HCT116 (cell line): ENCODE results near the gene SNRNP35. TPM values are rescaled to one million over a fixed set of nuclear protein-coding genes. Genes with fewer than 3 reads are reported as not detected.

Source experiments
- ATAC-seq: fragments of 200-7000 bp; cut with Tn5 transposase; 2 replicates; pipeline ENCODE4 v1.9.1; 2020; ENCODE audit warnings: mild to moderate bottlenecking, moderate library complexity
- BruUV-seq: library from RNA; stranded (reverse); fragments of 400-500 nt; replicated peaks from 2 replicates; lab custom pipeline; 2021; lab: Mats Ljungman, UMichigan
- CTCF ChIA-PET: fragments of 300-600 bp; sonication (Branson Sonifier 250); formaldehyde crosslinking; loops from one replicate; lab custom pipeline; 2021; ENCODE audit warnings: antibody characterized with exemption; lab: Charles Lee
- POLR2A ChIA-PET: fragments of 300-600, 350-600 bp; sonication (Branson Sonifier 250); formaldehyde crosslinking; loops from one replicate; lab custom pipeline; 2021; ENCODE audit warnings: antibody characterized with exemption; lab: Charles Lee
- RAD21 ChIA-PET, 2 experiments: fragments of 300-600 bp; sonication (Branson Sonifier 250); formaldehyde crosslinking; loops; one replicate each; lab custom pipeline; 2023; ENCODE audit warnings: low total read pairs in 2 of 2; ENCODE audit not compliant: uncharacterized antibody in 2 of 2, unreplicated experiment in 2 of 2, low non-redundant PET in 1 of 2; lab: Charles Lee
- DNase-seq: peaks from one replicate; pipeline ENCODE4 v3.0.0-alpha.2; 2010; ENCODE audit warnings: low read depth, low spot score
- H2AFZ ChIP-seq: fragments of 200-600 bp; shearing (Covaris generic), sonication (generic); 2 replicates; pipeline ENCODE4 v1.6.1; 2017; ENCODE audit warnings: low read depth, mixed run types, mixed read lengths, antibody characterized with exemption, low read length; ENCODE audit not compliant: poor library complexity, severe bottlenecking
- H3K27ac ChIP-seq: 2 replicates; pipeline ENCODE4 v1.5.1; 2012; ENCODE audit warnings: low read depth, low read length
- H3K27me3 ChIP-seq: fragments of 200-600 bp; sonication (generic); 2 replicates; pipeline ENCODE4 v1.6.1; 2016; ENCODE audit warnings: mixed run types, low read length, mixed read lengths; ENCODE audit not compliant: insufficient read depth
- H3K36me3 ChIP-seq, 2 experiments: fragments of 200-500 bp in 1 of 2; fragments of 200-600 bp in 1 of 2; sonication (Bioruptor generic) in 1 of 2; sonication (generic) in 1 of 2; 2 replicates each; pipeline versions ENCODE4 v1.5.1 to v1.6.1; 2014 to 2016; ENCODE audit warnings: low read length in 2 of 2, inconsistent platforms in 1 of 2, mixed read lengths in 1 of 2, mixed run types in 1 of 2; ENCODE audit not compliant: insufficient read depth in 2 of 2, control insufficient read depth in 1 of 2
- H3K4me1 ChIP-seq, 2 experiments: fragments of 200-600 bp in 1 of 2; sonication (generic) in 1 of 2; 2 replicates each; pipeline versions ENCODE4 v1.5.1 to v1.6.1; 2012 to 2017; ENCODE audit warnings: low read length in 2 of 2, inconsistent platforms in 1 of 2, mild to moderate bottlenecking in 1 of 2, mixed read lengths in 1 of 2, mixed run types in 1 of 2, moderate library complexity in 1 of 2; ENCODE audit not compliant: insufficient read depth in 2 of 2, control insufficient read depth in 1 of 2
- H3K4me2 ChIP-seq: fragments of 200-600 bp; sonication (generic); 2 replicates; pipeline ENCODE4 v1.6.1; 2017; ENCODE audit warnings: mixed run types, low read length, mixed read lengths
- H3K4me3 ChIP-seq, 2 experiments: fragments of 200-600 bp in 1 of 2; sonication (generic) in 1 of 2; replicated peaks in 1 of 2; 2 replicates each; pipeline ENCODE4 v1.5.1; 2011 to 2016; ENCODE audit warnings: low read length in 2 of 2, control low read depth in 1 of 2, low read depth in 1 of 2, mild to moderate bottlenecking in 1 of 2, mixed read lengths in 1 of 2, mixed run types in 1 of 2
- H3K79me2 ChIP-seq: fragments of 200-600 bp; sonication (generic); 2 replicates; pipeline ENCODE4 v1.6.1; 2017; ENCODE audit warnings: mild to moderate bottlenecking, mixed run types, low read length, moderate library complexity, mixed read lengths; ENCODE audit not compliant: insufficient read depth
- H3K9ac ChIP-seq: fragments of 200-600 bp; sonication (generic); 2 replicates; pipeline ENCODE4 v1.6.1; 2016; ENCODE audit warnings: low read length, mixed read lengths
- H3K9me2 ChIP-seq: fragments of 200-600 bp; sonication (generic), shearing (Covaris generic); 2 replicates; pipeline ENCODE4 v1.6.1; 2017; ENCODE audit warnings: mixed run types, mild to moderate bottlenecking, moderate library complexity; ENCODE audit not compliant: insufficient read depth
- H3K9me3 ChIP-seq, 2 experiments: fragments of 200-500 bp in 1 of 2; fragments of 200-600 bp in 1 of 2; sonication (Bioruptor generic) in 1 of 2; sonication (generic) in 1 of 2; 2 replicates each; pipeline ENCODE4 v1.6.1; 2014 to 2017; ENCODE audit warnings: low read length in 2 of 2, mixed read lengths in 2 of 2, inconsistent platforms in 1 of 2, low read depth in 1 of 2, mild to moderate bottlenecking in 1 of 2, mixed run types in 1 of 2, moderate library complexity in 1 of 2; ENCODE audit not compliant: control insufficient read depth in 1 of 2, insufficient read depth in 1 of 2
- H4K20me1 ChIP-seq: fragments of 200-600 bp; sonication (generic), shearing (Covaris generic); 2 replicates; pipeline ENCODE4 v1.6.1; 2017; ENCODE audit warnings: mixed run types, mild to moderate bottlenecking, moderate library complexity; ENCODE audit not compliant: insufficient read depth
- ATF3 ChIP-seq: IDR thresholded peaks from 2 replicates; pipeline ENCODE4 v1.6.1; 2012
- CBX3 ChIP-seq: IDR thresholded peaks from 2 replicates; pipeline ENCODE4 v1.6.1; 2012; ENCODE audit warnings: low read depth
- CEBPB ChIP-seq: IDR thresholded peaks from 2 replicates; pipeline ENCODE4 v1.6.1; 2012; ENCODE audit warnings: low read depth
- ELF1 ChIP-seq: IDR thresholded peaks from 2 replicates; pipeline ENCODE4 v1.6.1; 2012; ENCODE audit warnings: low read depth, borderline replicate concordance
- EZH2 ChIP-seq: fragments of 200-600 bp; sonication (generic); IDR thresholded peaks from 2 replicates; pipeline ENCODE4 v1.6.1; 2017; ENCODE audit warnings: antibody characterized with exemption, mixed run types
- FOSL1 ChIP-seq: IDR thresholded peaks from 2 replicates; pipeline ENCODE4 v1.6.1; 2012; ENCODE audit warnings: low read depth
- JUND ChIP-seq: IDR thresholded peaks from 2 replicates; pipeline ENCODE4 v1.6.1; 2012
- POLR2A ChIP-seq: IDR thresholded peaks from 2 replicates; pipeline ENCODE4 v1.7.0; 2011; ENCODE audit warnings: borderline replicate concordance; ENCODE audit not compliant: insufficient read depth, insufficient read length; ENCODE audit errors: extremely low read depth
- POLR2AphosphoS5 ChIP-seq: IDR thresholded peaks from 2 replicates; pipeline ENCODE4 v1.6.1; 2011; ENCODE audit warnings: mild to moderate bottlenecking, low read depth, low read length, moderate library complexity
- RAD21 ChIP-seq: IDR thresholded peaks from 2 replicates; pipeline ENCODE4 v1.6.1; 2012; ENCODE audit warnings: low read depth, mild to moderate bottlenecking
- SRF ChIP-seq: IDR thresholded peaks from 2 replicates; pipeline ENCODE4 v1.6.1; 2012; ENCODE audit warnings: low read depth
- TCF7L2 ChIP-seq: IDR thresholded peaks from 2 replicates; pipeline ENCODE4 v1.7.0; 2011; ENCODE audit warnings: borderline replicate concordance, inconsistent platforms; ENCODE audit not compliant: insufficient read depth, insufficient read length; ENCODE audit errors: extremely low read depth
- intact Hi-C: fragments of 100-400 bp; cut with micrococcal nuclease; formaldehyde crosslinking; loops from 2 replicates; pipeline ENCODE4 v1.10.0; 2022
- total RNA-seq: library from RNA; stranded (reverse); gene quantifications from one replicate; pipeline ENCODE4 v1.2.1, GENCODE V29; 2021; ENCODE audit not compliant: unreplicated experiment
- TF ChIP-seq, protein P1 (sequence below): IDR thresholded peaks from 2 replicates; pipeline ENCODE4 v1.6.1; 2011; ENCODE audit warnings: mild to moderate bottlenecking, low read length, moderate library complexity; ENCODE audit not compliant: insufficient replicate concordance; ENCODE audit errors: extremely low read depth
- TF ChIP-seq, protein P2 (sequence below), 3 experiments: fragments of 200-600 bp in 1 of 3; sonication (generic) in 1 of 3; IDR thresholded peaks in 2 of 3; conservative IDR thresholded peaks in 1 of 3; 2 replicates each; pipeline ENCODE4 v1.5.1; 2012 to 2017; ENCODE audit warnings: low read depth in 2 of 3, low read length in 2 of 3, antibody characterized with exemption in 1 of 3, borderline replicate concordance in 1 of 3, control low read depth in 1 of 3, mild to moderate bottlenecking in 1 of 3, mixed read lengths in 1 of 3, mixed run types in 1 of 3, moderate library complexity in 1 of 3; ENCODE audit not compliant: insufficient read depth in 1 of 3

The SNRNP35 gene
- total RNA-seq, 1 experiment from 2014 or later: 12.4 TPM

DNA sequence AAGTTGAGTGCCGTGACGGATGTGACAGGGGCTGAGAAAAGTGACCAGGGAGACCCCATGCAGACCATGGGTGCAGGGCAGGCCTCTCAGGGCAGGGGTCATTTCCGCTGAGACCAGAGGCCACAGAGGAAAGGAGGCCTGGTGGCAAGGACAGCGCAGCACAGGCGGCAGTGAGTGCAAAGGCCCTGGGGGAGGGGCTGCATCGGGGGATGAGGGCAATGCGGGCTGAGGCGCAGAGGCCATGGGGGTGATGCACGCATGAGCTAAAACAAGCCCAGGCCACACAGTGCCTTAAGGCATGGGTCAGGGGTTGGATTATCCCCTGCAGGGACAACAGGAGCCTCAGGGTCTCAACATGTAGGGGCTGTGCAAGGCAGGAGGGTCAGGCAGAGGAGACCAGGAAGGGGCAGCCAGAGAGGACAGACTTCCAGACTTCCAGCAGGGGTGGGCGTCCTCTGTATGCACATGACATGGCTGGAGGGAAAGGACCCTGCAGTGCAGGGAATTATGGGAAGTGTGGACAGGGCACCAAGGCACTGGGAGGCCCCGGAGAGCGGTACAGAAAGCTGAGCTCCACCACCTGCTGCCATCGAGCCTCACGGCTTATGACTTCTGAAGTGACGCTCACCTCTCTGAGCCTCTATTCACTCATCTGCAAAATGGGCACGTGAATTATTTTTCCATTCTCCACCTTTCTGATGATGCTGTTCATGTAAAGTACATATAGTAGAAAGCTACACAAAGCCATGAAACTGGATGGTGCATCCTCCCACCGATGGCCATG, 48.3 kb downstream of the SNRNP35 start:
- Histone ChIP-seq H3K27ac (no peak overlapping the region), H3K4me1 (peaks cover 14 to 16% of the 10 kb centered on the region in 2 experiments), H3K36me3 (peaks cover 4 to 7% of the 10 kb centered on the region in 2 experiments; a peak in 3 of 4 replicates), H3K27me3 (no peaks in the 10 kb centered on the region), H3K9me3 (no peaks in the 10 kb centered on the region), H3K4me3 (no peak overlapping the region), H3K9ac (no peak overlapping the region), H2AFZ (no peak overlapping the region), H3K79me2 (no peaks in the 10 kb centered on the region), H3K4me2 (no peak overlapping the region), H3K9me2 (no peaks in the 10 kb centered on the region), H4K20me1 (no peaks in the 10 kb centered on the region)
- intact Hi-C loops: no loop called here
- ATAC-seq: no peak
- ChIA-PET POLR2A (no interaction called here), RAD21 (no interaction called here), CTCF (no interaction called here)
- no peak for TF ChIP-seq ELF1
- no peak for TF ChIP-seq ATF3
- TF ChIP-seq CEBPB: no peak
- TF ChIP-seq POLR2A: no peak
- TF ChIP-seq, protein P1, sequence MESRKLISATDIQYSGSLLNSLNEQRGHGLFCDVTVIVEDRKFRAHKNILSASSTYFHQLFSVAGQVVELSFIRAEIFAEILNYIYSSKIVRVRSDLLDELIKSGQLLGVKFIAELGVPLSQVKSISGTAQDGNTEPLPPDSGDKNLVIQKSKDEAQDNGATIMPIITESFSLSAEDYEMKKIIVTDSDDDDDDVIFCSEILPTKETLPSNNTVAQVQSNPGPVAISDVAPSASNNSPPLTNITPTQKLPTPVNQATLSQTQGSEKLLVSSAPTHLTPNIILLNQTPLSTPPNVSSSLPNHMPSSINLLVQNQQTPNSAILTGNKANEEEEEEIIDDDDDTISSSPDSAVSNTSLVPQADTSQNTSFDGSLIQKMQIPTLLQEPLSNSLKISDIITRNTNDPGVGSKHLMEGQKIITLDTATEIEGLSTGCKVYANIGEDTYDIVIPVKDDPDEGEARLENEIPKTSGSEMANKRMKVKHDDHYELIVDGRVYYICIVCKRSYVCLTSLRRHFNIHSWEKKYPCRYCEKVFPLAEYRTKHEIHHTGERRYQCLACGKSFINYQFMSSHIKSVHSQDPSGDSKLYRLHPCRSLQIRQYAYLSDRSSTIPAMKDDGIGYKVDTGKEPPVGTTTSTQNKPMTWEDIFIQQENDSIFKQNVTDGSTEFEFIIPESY: no peak
- no peak for TF ChIP-seq FOSL1
- TF ChIP-seq, protein P2, sequence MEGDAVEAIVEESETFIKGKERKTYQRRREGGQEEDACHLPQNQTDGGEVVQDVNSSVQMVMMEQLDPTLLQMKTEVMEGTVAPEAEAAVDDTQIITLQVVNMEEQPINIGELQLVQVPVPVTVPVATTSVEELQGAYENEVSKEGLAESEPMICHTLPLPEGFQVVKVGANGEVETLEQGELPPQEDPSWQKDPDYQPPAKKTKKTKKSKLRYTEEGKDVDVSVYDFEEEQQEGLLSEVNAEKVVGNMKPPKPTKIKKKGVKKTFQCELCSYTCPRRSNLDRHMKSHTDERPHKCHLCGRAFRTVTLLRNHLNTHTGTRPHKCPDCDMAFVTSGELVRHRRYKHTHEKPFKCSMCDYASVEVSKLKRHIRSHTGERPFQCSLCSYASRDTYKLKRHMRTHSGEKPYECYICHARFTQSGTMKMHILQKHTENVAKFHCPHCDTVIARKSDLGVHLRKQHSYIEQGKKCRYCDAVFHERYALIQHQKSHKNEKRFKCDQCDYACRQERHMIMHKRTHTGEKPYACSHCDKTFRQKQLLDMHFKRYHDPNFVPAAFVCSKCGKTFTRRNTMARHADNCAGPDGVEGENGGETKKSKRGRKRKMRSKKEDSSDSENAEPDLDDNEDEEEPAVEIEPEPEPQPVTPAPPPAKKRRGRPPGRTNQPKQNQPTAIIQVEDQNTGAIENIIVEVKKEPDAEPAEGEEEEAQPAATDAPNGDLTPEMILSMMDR (IDR thresholded peaks at IDR 0.05 in 2 of 3, conservative IDR thresholded peaks at IDR 0.05 in 1 of 3; ENCODE audit: borderline replicate concordance in 1 of 3, insufficient read depth in 1 of 3, low read depth in 2 of 3, low read length in 2 of 3): no peak
- no peak for TF ChIP-seq TCF7L2
- TF ChIP-seq RAD21: no peak
- TF ChIP-seq POLR2AphosphoS5: no peak
- no peak for TF ChIP-seq JUND
- TF ChIP-seq CBX3: no peak
- TF ChIP-seq SRF: no peak
- TF ChIP-seq EZH2: no peak
- BruUV-seq: no TSS peak
- no peak for DNase-seq
